Posterior cingulate gyrus (tissue), 11 donors: ENCODE data around the gene ZNF200.
"Not testable (repeated sequence)": the region's sequence is repeated elsewhere in the genome, so short reads cannot be mapped to it uniquely, and the experiment has no call there.

Source experiments
- DNase-seq, 10 donors: peaks; one replicate each; pipeline versions ENCODE4 v3.0.0 to v3.0.0-alpha.2; 2020 to 2021; ENCODE audit warnings: mixed read lengths in 3 of 10
- intact Hi-C: fragments of 100-400 bp; cut with DNase I; formaldehyde crosslinking; loops from one replicate; pipeline ENCODE4 v1.15.1; 2023

Gene ZNF200

DNA sequence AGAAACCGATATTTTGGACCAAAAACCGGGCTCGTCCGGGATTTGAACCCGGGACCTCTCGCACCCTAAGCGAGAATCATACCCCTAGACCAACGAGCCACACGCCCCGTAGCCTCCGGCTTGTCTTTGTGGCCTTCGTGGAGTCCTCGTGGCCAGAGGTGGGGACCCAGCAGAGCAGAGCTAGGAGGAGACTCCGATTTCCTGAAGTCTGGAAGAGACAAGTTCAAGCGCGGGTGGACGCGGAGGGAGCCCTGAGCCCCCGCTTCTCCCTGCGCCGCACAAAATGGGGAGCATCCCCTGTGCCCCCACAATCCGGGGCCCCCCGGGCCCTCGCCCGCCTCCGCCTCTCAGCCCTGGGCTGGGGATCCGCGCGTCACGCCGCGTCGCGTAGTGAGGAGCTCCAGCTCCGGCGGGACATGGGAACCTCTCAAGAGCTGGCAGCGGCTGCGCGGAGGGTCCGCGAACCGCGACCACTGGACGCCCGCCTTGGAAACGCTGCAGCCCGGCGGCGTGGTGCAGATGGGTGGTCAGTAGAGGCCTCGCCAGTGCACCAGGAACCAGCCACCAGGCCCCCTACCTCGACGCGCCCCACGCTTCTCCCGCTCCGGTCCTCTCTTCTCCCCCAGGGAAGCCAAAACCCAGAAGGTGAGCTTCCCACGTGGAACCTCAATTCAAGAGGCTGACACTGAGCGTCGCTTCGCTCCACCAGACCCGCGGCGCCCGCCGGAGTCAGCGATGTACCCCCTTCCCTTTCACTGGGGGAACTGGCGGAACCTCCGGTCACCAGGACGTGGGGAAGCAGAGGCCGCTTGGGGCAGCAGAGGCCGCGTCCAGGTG is 52.1 kb downstream of the ZNF200 start:
- intact Hi-C loops: no loop called here
- peak in 2 of 10 donors; percentile 68 to 78 for DNase-seq

DNA sequence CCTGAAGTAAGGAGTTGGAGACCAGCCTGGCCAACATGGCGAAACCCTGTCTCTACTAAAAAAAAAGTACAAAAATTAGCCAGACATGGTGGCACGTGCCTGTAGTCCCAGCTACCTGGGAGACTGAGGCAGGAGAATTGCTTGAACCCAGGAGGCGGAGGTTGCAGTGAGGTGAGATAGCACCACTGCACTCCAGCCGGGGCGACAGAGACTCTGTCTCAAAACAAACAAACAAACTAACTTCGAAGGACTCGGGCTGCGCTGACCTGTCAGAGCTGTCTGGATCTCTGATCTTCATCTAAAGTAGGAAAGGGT is 52.7 kb downstream of the ZNF200 start:
- DNase-seq, intact Hi-C loops: not testable (repeated sequence)

DNA sequence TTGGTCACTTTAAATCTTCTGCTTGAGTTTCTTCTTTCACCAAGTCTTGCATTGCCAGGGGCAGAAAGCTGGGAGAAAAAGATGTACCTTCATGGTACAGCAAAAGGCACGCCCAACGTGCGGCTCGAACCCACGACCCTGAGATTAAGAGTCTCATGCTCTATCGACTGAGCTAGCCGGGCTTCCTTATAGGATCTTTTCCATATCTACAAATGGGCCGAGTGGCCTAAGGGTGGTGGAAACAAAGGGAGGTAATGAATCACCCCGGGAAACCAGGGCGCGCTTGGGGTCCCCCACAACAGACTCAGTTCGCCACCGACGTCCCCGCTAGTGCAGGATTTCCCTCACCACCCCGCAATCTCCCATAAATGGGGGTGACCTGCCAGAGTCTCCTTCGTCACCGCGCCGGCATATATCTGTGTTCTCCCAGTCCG is 54.5 kb downstream of the ZNF200 start:
- peak in 1 of 10 donors; percentile 74 for DNase-seq
- intact Hi-C loops: no loop called here

- peak in 2 of 10 donors; percentile 35 to 66 for DNase-seq
- intact Hi-C loops: no loop called here
Measured at GRCh38 chr16:3179651-3180050, 55.3 kb downstream of the ZNF200 start.

- intact Hi-C loops: no loop called here
- peak in 3 of 10 donors; percentile 58 to 80 (median 62) for DNase-seq
Measured at GRCh38 chr16:3175157-3176093, 59.5 kb downstream of the ZNF200 start.

- peak in 1 of 10 donors; percentile 12 for DNase-seq
- intact Hi-C loops: no loop called here
Measured at GRCh38 chr16:3174618-3175148, 60.3 kb downstream of the ZNF200 start.

GRCh38 chr16:3173892-3174617 is 60.9 kb downstream of the ZNF200 start:
- intact Hi-C loops: no loop called here
- DNase-seq: peak in 3 of 10 donors; percentile 37 to 49 (median 41)
